ENCODE data around the gene TAF10.

DNA sequence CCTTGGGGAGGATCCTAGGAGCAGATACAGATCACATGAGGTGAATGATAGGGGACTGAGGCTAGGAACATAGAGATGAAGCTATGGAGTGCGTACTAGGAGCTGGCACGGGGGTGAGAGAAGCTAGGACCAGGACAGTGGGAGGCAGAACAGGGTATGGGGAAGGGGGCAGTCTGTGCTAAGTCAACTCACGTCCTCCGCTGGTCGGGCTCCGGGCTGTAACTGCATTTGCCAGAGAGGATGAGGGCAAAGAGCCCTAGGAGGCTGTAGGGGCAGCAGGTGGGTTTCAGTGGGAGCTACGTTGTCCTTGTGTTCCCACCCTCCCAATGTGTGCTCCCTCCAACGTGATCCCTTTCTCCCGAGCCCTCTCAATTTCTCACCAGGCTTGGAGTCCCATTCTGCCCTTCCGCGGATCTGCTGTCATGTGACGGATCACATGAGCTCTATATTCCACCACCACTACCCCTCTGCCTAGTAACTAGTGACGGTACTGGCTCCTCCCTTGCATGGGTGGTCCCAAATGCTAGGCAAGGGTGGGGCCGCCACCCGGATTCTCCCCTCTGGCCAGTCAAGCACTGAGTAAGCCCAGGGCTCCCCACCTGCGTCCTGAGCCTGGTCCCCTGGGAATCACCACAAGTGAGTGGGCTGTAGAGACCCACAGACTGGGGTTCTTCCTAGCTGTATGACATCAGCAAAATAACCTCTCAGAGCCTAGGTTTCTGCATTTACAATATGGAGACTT, 7.2 kb upstream of the TAF10 start, which contains the start of gene TPP1:
- TF ChIP-seq, protein P1, sequence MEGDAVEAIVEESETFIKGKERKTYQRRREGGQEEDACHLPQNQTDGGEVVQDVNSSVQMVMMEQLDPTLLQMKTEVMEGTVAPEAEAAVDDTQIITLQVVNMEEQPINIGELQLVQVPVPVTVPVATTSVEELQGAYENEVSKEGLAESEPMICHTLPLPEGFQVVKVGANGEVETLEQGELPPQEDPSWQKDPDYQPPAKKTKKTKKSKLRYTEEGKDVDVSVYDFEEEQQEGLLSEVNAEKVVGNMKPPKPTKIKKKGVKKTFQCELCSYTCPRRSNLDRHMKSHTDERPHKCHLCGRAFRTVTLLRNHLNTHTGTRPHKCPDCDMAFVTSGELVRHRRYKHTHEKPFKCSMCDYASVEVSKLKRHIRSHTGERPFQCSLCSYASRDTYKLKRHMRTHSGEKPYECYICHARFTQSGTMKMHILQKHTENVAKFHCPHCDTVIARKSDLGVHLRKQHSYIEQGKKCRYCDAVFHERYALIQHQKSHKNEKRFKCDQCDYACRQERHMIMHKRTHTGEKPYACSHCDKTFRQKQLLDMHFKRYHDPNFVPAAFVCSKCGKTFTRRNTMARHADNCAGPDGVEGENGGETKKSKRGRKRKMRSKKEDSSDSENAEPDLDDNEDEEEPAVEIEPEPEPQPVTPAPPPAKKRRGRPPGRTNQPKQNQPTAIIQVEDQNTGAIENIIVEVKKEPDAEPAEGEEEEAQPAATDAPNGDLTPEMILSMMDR (IDR thresholded peaks at IDR 0.05), result no peak
- peak; percentile 85 for TF ChIP-seq POLR2A (IDR thresholded peaks at IDR 0.05)

Data from transverse colon (tissue), 3 donors.